ENCODE measurements around the gene GPD1L.

- TF ChIP-seq EZH2phosphoT487 (IDR thresholded peaks at IDR 0.05; ENCODE audit: low read depth) (no peak), CTCF (IDR thresholded peaks at IDR 0.05; ENCODE audit: low read depth, low read length) (no peak)
Observed at GRCh38 chr3:32083702-32084270, 22.6 kb upstream of the GPD1L start.

Data from OCI-LY3 (cell line).